CD4-positive, alpha-beta T cell treated with Interleukin-15 for 1 hour (primary cell): Measurements from ENCODE around the gene CKS1B.

Experiments used
- DNase-seq: peaks from one replicate; pipeline ENCODE4 v3.0.0-alpha.2; 2020

Gene CKS1B

GRCh38 chr1:154945962-154946850, 28.3 kb upstream of the CKS1B start:
- no peak for DNase-seq

- DNase-seq = no peak
Measured at GRCh38 chr1:154948079-154948478, 26.4 kb upstream of the CKS1B start.

GRCh38 chr1:154951901-154952657, 22.4 kb upstream of the CKS1B start:
- peak; percentile 72 for DNase-seq

GRCh38 chr1:154952664-154953063, 21.8 kb upstream of the CKS1B start:
- no peak for DNase-seq

- no peak for DNase-seq
Measured at GRCh38 chr1:154953611-154954038, 20.9 kb upstream of the CKS1B start.

GRCh38 chr1:154954541-154954940, 19.9 kb upstream of the CKS1B start:
- no peak for DNase-seq

GRCh38 chr1:154955039-154955717, 19.3 kb upstream of the CKS1B start:
- peak; percentile 98 for DNase-seq

GRCh38 chr1:154955718-154956543, 18.6 kb upstream of the CKS1B start, which contains the start of gene PBXIP1:
Gene PBXIP1, minus strand, starts transcription at chr1:154956099. Its CDS starts 2,378 bp downstream, at chr1:154953721.
- DNase-seq = peak; percentile 92

GRCh38 chr1:154956544-154956941, 17.9 kb upstream of the CKS1B start:
- DNase-seq = no peak

GRCh38 chr1:154957091-154957657, 17.3 kb upstream of the CKS1B start:
- DNase-seq = no peak

- no peak for DNase-seq
Measured at GRCh38 chr1:154958036-154958435, 16.4 kb upstream of the CKS1B start.

GRCh38 chr1:154958681-154959425, 15.6 kb upstream of the CKS1B start:
- DNase-seq = no peak

- DNase-seq = no peak
Measured at GRCh38 chr1:154959426-154959780, 15.1 kb upstream of the CKS1B start.

GRCh38 chr1:154960446-154961136, 13.9 kb upstream of the CKS1B start:
- no peak for DNase-seq

GRCh38 chr1:154961207-154962155, 13.0 kb upstream of the CKS1B start, which contains the start of gene PYGO2:
Gene PYGO2, minus strand, starts transcription at chr1:154961782. Its CDS starts 206 bp downstream, at chr1:154961576.
- DNase-seq = peak; percentile 81

- DNase-seq = no peak
Measured at GRCh38 chr1:154962156-154962749, 12.2 kb upstream of the CKS1B start.

- no peak for DNase-seq
Measured at GRCh38 chr1:154962795-154963330, 11.6 kb upstream of the CKS1B start.

GRCh38 chr1:154963643-154964042, 10.8 kb upstream of the CKS1B start:
- no peak for DNase-seq

- no peak for DNase-seq
Measured at GRCh38 chr1:154964359-154964758, 10.1 kb upstream of the CKS1B start.
